Peyer's patch (tissue), 4 donors: ENCODE measurements around the gene MUTYH. TPM values are rescaled to one million over a fixed set of nuclear protein-coding genes. Genes with fewer than 3 reads are reported as not detected.
"Not testable (repeated sequence)": the region's sequence is repeated elsewhere in the genome, so short reads cannot be mapped to it uniquely, and the experiment has no call there.

Experiments used
- DNase-seq, 3 donors: peaks; one replicate each; pipeline ENCODE4 v3.0.0-alpha.2; 2017 to 2019
- H3K27ac ChIP-seq, 4 donors: fragments of 200-600 bp; sonication (generic); one replicate each; pipeline ENCODE4 v1.5.1; 2016 to 2019
- H3K27me3 ChIP-seq, 2 donors: fragments of 200-600 bp; sonication (generic); one replicate each; pipeline ENCODE4 v1.5.1; 2019
- H3K36me3 ChIP-seq, 3 donors: fragments of 200-600 bp; sonication (generic); one replicate each; pipeline ENCODE4 v1.5.1; 2016 to 2019
- H3K4me1 ChIP-seq, 4 donors: fragments of 200-600 bp; sonication (generic); one replicate each; pipeline ENCODE4 v1.5.1; 2016 to 2019
- H3K4me3 ChIP-seq, 4 donors: fragments of 200-600 bp; sonication (generic); 1 replicate in 3 of 4; 2 replicates in 1 of 4; pipeline ENCODE4 v1.5.1; 2016 to 2019; ENCODE audit warnings: mild to moderate bottlenecking in 1 of 4
- H3K9me3 ChIP-seq, 4 donors: fragments of 200-600 bp; sonication (generic); one replicate each; pipeline ENCODE4 v1.5.1; 2016 to 2019; ENCODE audit warnings: mild to moderate bottlenecking in 1 of 4
- POLR2A ChIP-seq, 2 donors: fragments of 450-650 bp; IDR thresholded peaks; one replicate each; pipeline ENCODE4 v1.5.1; 2017; ENCODE audit warnings: antibody characterized with exemption in 2 of 2, mild to moderate bottlenecking in 2 of 2, moderate library complexity in 2 of 2
- total RNA-seq, 4 donors: library from RNA; depleted of rRNA; stranded (reverse); fragments of >200 nt; gene quantifications; one replicate each; pipeline ENCODE4 v1.1.0, GENCODE V29; 2016
- TF ChIP-seq, protein P1 (sequence below), 6 experiments: fragments of 450-650 bp in 4 of 6; fragments of 200-600 bp in 2 of 6; sonication (generic) in 1 of 6; IDR thresholded peaks; one replicate each; pipeline ENCODE4 v1.5.1; 2017 to 2019; ENCODE audit warnings: antibody characterized with exemption in 6 of 6, mild to moderate bottlenecking in 3 of 6, moderate library complexity in 1 of 6

Gene MUTYH
- total RNA-seq, 4 donors from 2014 or later = 28.1 to 73.1 (median 50.7) TPM

DNA sequence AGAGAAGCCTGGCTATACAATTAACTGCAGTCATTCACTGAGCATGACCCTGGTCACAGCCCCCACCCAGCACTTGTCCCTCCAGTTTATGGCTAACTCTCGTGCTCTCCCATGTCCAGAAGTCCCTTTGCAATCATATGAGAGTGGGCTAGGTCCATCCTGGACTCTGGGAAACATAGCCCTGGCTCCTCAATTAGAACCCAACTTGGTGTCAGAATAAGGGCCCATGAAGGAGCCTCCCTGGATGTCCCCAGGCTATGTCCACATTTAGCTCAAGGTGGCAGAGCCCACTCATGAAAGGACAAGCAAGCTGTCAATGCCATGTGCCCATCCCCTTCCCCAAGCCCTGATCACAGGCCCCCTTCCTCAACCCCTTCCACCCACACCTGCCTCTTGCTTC lies 40.9 kb downstream of the MUTYH start:
- no peak for DNase-seq
- Histone ChIP-seq H3K4me1 (peaks cover 0 to 7% (median 3%) of the 10 kb centered on the region in 4 donors), H3K27me3 (no peaks in the 10 kb centered on the region), H3K36me3 (no peaks in the 10 kb centered on the region), H3K9me3 (no peaks in the 10 kb centered on the region), H3K4me3 (no peak overlapping the region), H3K27ac (no peak overlapping the region)
- TF ChIP-seq, protein P1, sequence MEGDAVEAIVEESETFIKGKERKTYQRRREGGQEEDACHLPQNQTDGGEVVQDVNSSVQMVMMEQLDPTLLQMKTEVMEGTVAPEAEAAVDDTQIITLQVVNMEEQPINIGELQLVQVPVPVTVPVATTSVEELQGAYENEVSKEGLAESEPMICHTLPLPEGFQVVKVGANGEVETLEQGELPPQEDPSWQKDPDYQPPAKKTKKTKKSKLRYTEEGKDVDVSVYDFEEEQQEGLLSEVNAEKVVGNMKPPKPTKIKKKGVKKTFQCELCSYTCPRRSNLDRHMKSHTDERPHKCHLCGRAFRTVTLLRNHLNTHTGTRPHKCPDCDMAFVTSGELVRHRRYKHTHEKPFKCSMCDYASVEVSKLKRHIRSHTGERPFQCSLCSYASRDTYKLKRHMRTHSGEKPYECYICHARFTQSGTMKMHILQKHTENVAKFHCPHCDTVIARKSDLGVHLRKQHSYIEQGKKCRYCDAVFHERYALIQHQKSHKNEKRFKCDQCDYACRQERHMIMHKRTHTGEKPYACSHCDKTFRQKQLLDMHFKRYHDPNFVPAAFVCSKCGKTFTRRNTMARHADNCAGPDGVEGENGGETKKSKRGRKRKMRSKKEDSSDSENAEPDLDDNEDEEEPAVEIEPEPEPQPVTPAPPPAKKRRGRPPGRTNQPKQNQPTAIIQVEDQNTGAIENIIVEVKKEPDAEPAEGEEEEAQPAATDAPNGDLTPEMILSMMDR (IDR thresholded peaks at IDR 0.05) = no peak
- no peak for TF ChIP-seq POLR2A (IDR thresholded peaks at IDR 0.05)

DNA sequence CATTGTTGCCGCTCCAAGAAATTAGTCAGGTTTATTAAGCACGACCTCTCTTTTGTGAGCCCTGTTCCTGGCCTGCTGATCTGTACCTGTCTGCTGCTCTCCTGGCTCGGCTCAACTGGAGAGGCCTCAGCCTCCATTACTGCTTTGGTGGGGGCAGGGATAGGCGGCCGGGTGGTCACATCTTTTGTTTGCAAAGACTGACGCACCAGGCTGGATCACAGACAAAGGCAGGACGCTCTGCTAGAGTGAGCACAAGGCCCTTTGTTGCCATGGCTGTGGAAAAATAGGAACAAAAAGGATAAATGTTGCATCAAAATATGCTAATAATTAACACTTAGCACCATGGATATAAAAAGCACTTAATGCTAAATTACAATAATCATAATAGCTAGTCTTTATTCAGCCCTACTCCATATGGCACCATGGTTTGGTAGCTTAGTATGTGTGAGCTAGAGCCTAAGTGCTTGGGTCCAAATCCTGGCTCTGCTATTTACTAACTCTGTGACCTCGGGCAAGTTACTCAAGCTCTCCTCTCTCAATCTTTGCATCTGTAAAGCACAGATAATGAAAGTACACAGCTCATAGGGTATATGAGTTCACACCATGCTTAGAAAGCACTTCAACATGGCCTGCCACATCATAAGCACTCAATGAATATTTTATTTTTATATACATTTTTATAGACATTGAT lies 42.4 kb downstream of the MUTYH start:
- no peak overlapping the region for H3K4me3 ChIP-seq
- no peaks in the 10 kb centered on the region for H3K27me3 ChIP-seq
- no peak for DNase-seq
- H3K4me1 ChIP-seq = peaks cover 0 to 3% (median 1%) of the 10 kb centered on the region in 4 donors
- TF ChIP-seq, protein P1 (IDR thresholded peaks at IDR 0.05) = no peak
- no peak for TF ChIP-seq POLR2A (IDR thresholded peaks at IDR 0.05)
- no peaks in the 10 kb centered on the region for H3K9me3 ChIP-seq
- H3K36me3 ChIP-seq = no peaks in the 10 kb centered on the region
- no peak overlapping the region for H3K27ac ChIP-seq

DNA sequence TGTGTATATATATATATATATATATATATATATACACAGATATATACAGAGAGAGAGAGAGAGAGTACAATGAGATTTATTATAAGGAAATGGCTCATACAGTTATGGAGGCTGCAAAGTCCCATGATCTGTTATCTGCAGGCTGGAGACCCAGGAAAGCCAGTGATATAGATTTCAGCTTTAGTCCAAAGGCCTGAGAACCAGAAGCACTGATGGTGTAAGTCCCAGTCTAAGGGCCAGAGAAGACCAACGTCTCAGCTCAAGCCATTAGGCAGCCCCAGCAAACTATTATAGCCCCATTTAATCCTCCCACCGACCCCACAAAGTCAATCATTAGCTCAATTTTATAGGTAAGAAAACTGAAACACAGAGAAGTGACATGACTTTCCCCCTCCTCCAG lies 48.5 kb downstream of the MUTYH start:
- Histone ChIP-seq H3K4me3 (no peak overlapping the region), H3K36me3 (no peaks in the 10 kb centered on the region), H3K9me3 (no peaks in the 10 kb centered on the region), H3K27ac (no peak overlapping the region), H3K4me1 (no peaks in the 10 kb centered on the region), H3K27me3 (no peaks in the 10 kb centered on the region)
- TF ChIP-seq, protein P1 (IDR thresholded peaks at IDR 0.05) = no peak
- TF ChIP-seq POLR2A (IDR thresholded peaks at IDR 0.05) = no peak
- DNase-seq = no peak

DNA sequence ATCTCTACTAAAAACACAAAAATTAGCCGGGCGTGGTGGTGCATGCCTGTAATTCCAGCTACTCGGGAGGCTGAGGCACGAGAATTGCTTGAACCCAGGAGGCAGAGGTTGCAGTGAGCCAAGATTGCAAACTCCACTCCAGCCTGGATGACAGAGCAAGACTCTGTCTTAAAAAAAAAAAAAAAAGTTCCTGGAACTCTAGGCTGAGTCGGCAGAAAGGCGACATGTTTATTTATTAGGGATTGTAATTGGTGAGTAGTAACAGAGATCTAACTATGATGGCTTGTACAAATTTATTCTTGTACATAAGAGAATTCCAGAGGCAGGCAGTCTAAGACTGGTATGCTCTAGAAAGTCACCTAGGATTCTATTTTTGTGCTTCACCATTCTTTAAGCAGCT lies 49.2 kb downstream of the MUTYH start:
- H3K9me3 ChIP-seq, H3K4me3 ChIP-seq, DNase-seq, H3K36me3 ChIP-seq, H3K27me3 ChIP-seq, H3K4me1 ChIP-seq, H3K27ac ChIP-seq: not testable (repeated sequence)

DNA sequence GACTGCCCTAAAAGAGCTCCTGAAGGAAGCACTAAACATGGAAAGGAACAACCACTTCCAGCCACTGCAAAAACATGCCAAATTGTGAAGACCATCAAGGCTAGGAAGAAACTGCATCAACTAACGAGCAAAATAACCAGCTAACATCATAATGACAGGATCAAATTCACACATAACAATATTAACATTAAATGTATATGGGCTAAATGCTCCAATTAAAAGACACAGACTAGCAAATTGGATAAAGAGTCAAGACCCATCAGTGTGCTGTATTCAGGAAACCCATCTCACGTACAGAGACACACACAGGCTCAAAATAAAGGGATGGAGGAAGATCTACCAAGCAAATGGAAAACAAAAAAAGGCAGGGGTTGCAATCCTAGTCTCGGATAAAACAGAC lies 53.7 kb downstream of the MUTYH start:
- not testable (repeated sequence) for H3K27me3 ChIP-seq, H3K4me1 ChIP-seq, H3K4me3 ChIP-seq, H3K27ac ChIP-seq, H3K9me3 ChIP-seq, H3K36me3 ChIP-seq, DNase-seq

DNA sequence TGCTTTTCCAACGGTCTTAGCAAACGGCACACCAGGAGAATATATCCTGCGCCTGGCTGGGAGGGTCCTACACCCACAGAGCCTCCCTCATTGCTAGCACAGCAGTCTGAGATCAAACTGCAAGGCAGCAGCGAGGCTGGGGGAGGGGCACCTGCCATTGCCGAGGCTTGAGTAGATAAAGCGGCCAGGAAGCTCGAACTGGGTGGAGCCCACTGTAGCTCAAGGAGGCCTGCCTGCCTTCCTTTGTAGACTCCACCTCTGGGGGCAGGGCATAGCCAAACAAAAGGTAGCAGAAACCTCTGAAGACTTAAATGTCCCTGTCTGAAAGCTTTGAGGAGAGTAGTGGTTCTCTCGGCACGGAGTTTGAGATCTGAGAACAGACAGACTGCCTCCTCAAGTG lies 55.4 kb downstream of the MUTYH start:
- not testable (repeated sequence) for H3K4me3 ChIP-seq, H3K27me3 ChIP-seq, H3K9me3 ChIP-seq, H3K4me1 ChIP-seq, H3K36me3 ChIP-seq, DNase-seq, H3K27ac ChIP-seq

DNA sequence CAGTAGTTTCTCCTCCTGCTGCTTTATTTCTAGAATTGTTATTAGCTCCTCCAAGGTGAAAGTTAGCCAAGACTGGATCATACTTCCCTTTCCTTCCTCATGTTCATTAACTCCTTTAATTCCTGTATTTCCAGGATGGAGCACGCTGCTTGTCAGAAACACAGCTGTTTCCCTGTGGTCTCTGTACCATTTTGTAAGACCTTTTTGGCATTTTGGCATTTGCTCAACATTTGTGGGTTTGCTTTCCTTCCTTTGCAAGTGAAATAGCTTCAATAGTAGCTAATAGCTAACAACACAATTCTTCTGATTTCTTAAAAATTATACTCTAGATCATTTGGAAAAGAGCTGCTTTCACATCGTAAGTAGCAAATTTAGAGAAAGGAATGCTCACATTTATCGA lies 57.9 kb downstream of the MUTYH start:
- Histone ChIP-seq H3K4me3 (no peak overlapping the region), H3K4me1 (no peaks in the 10 kb centered on the region), H3K27ac (no peak overlapping the region), H3K9me3 (no peaks in the 10 kb centered on the region), H3K36me3 (no peaks in the 10 kb centered on the region), H3K27me3 (no peaks in the 10 kb centered on the region)
- no peak for DNase-seq
- no peak for TF ChIP-seq POLR2A (IDR thresholded peaks at IDR 0.05)
- TF ChIP-seq, protein P1 (IDR thresholded peaks at IDR 0.05) = no peak

Other genes starting within 250 kb of the MUTYH start
- 10 to 100 TPM in 3 of 4 donors, 1 to 10 TPM in 1; 8.3 to 16.5 (median 13.4) TPM for gene ZSWIM5, start 133.8 kb downstream of the MUTYH start, total RNA-seq
- gene HPDL, start 13.5 kb downstream of the MUTYH start, total RNA-seq = 10 to 100 TPM in 1 of 4 donors, 1 to 10 TPM in 2, under 1 TPM in 1; 0.88 to 24.8 (median 7.9) TPM
- gene TOE1, start 270 bp downstream of the MUTYH start, total RNA-seq = 10 to 100 TPM in 2 of 4 donors, 1 to 10 TPM in 2; 8.8 to 16.4 (median 11.3) TPM
- gene TESK2, start 150.7 kb upstream of the MUTYH start, total RNA-seq = 10 to 100 TPM; 16.5 to 30.5 (median 23.2) TPM
- gene CCDC163, start 159.6 kb upstream of the MUTYH start, total RNA-seq = 1 to 10 TPM in 2 of 4 donors, under 1 TPM in 1, not detected in 1; 0.94 to 3.7 (median 1.7) TPM
- gene MMACHC, start 159.9 kb upstream of the MUTYH start, total RNA-seq = 1 to 10 TPM; 2.5 to 5.1 (median 3.4) TPM
- gene PRDX1, start 181.4 kb upstream of the MUTYH start, total RNA-seq = 100 to 1,000 TPM; 214 to 501 (median 292) TPM
- gene AKR1A1, start 210.4 kb upstream of the MUTYH start, total RNA-seq = 100 to 1,000 TPM; 161 to 305 (median 201) TPM
- 100 to 1,000 TPM in 1 of 4 donors, 10 to 100 TPM in 3; 31.3 to 194 (median 63.8) TPM for gene NASP, start 243.6 kb upstream of the MUTYH start, total RNA-seq